Measurements from ENCODE around the gene MDM2.
"Not testable (repeated sequence)": the region's sequence is repeated elsewhere in the genome, so short reads cannot be mapped to it uniquely, and the experiment has no call there.

DNA sequence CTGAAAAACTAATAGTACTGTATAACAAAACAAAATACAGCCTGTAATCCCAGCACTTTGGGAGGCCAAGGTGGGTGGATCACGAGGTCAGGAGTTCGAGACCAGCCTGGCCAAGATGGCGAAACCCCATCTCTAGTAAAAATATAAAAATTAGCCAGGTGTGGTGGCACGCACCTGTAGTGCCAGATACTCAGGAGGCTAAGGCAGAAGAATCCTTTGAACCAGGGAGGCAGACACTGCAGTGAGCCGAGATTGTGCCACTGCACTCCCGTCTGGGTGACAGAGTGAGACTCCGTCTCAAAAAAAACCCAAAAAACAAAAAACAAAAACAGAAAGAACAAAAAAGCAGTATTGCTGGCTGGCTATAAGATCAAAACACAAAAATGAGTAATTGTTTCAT is 6.9 kb upstream of the MDM2 start:
- not testable (repeated sequence) for TF ChIP-seq MYC (IDR thresholded peaks at IDR 0.05; ENCODE audit: low read depth, low read length); MYC (CRISPR knock-in tag; IDR thresholded peaks at IDR 0.05; ENCODE audit: borderline replicate concordance, low read depth); TBL1XR1 (IDR thresholded peaks at IDR 0.05; ENCODE audit: low read length in 2 of 2); ZNF133 (CRISPR knock-in tag; IDR thresholded peaks at IDR 0.05); ELF1 (tag; IDR thresholded peaks at IDR 0.05); NR2C2 (CRISPR knock-in tag; IDR thresholded peaks at IDR 0.05); NR2C2 (tag; IDR thresholded peaks at IDR 0.05); CBX2 (IDR thresholded peaks at IDR 0.05; ENCODE audit: insufficient read depth, low read length, poor library complexity, severe bottlenecking); POLR2A (conservative IDR thresholded peaks at IDR 0.05)
- TF ChIP-seq, protein P1, sequence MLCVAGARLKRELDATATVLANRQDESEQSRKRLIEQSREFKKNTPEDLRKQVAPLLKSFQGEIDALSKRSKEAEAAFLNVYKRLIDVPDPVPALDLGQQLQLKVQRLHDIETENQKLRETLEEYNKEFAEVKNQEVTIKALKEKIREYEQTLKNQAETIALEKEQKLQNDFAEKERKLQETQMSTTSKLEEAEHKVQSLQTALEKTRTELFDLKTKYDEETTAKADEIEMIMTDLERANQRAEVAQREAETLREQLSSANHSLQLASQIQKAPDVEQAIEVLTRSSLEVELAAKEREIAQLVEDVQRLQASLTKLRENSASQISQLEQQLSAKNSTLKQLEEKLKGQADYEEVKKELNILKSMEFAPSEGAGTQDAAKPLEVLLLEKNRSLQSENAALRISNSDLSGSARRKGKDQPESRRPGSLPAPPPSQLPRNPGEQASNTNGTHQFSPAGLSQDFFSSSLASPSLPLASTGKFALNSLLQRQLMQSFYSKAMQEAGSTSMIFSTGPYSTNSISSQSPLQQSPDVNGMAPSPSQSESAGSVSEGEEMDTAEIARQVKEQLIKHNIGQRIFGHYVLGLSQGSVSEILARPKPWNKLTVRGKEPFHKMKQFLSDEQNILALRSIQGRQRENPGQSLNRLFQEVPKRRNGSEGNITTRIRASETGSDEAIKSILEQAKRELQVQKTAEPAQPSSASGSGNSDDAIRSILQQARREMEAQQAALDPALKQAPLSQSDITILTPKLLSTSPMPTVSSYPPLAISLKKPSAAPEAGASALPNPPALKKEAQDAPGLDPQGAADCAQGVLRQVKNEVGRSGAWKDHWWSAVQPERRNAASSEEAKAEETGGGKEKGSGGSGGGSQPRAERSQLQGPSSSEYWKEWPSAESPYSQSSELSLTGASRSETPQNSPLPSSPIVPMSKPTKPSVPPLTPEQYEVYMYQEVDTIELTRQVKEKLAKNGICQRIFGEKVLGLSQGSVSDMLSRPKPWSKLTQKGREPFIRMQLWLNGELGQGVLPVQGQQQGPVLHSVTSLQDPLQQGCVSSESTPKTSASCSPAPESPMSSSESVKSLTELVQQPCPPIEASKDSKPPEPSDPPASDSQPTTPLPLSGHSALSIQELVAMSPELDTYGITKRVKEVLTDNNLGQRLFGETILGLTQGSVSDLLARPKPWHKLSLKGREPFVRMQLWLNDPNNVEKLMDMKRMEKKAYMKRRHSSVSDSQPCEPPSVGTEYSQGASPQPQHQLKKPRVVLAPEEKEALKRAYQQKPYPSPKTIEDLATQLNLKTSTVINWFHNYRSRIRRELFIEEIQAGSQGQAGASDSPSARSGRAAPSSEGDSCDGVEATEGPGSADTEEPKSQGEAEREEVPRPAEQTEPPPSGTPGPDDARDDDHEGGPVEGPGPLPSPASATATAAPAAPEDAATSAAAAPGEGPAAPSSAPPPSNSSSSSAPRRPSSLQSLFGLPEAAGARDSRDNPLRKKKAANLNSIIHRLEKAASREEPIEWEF (CRISPR knock-in tag; IDR thresholded peaks at IDR 0.05), result not testable (repeated sequence)
- TF ChIP-seq, protein P2, sequence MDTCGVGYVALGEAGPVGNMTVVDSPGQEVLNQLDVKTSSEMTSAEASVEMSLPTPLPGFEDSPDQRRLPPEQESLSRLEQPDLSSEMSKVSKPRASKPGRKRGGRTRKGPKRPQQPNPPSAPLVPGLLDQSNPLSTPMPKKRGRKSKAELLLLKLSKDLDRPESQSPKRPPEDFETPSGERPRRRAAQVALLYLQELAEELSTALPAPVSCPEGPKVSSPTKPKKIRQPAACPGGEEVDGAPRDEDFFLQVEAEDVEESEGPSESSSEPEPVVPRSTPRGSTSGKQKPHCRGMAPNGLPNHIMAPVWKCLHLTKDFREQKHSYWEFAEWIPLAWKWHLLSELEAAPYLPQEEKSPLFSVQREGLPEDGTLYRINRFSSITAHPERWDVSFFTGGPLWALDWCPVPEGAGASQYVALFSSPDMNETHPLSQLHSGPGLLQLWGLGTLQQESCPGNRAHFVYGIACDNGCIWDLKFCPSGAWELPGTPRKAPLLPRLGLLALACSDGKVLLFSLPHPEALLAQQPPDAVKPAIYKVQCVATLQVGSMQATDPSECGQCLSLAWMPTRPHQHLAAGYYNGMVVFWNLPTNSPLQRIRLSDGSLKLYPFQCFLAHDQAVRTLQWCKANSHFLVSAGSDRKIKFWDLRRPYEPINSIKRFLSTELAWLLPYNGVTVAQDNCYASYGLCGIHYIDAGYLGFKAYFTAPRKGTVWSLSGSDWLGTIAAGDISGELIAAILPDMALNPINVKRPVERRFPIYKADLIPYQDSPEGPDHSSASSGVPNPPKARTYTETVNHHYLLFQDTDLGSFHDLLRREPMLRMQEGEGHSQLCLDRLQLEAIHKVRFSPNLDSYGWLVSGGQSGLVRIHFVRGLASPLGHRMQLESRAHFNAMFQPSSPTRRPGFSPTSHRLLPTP (IDR thresholded peaks at IDR 0.05; ENCODE audit: borderline replicate concordance, extremely low read depth, insufficient read length), result not testable (repeated sequence)

Measured in K562 (cell line).